Sigmoid colon (tissue), 4 donors: ENCODE data around the gene DEFB132.

ENCODE experiments used
- EP300 ChIP-seq, 4 donors: sonication (generic); formaldehyde crosslinking; IDR thresholded peaks; one replicate each; pipeline ENCODE4 v1.6.1; 2017; ENCODE audit warnings: antibody characterized with exemption in 4 of 4
- POLR2AphosphoS5 ChIP-seq, 4 donors: sonication (generic); formaldehyde crosslinking; IDR thresholded peaks; one replicate each; pipeline ENCODE4 v1.6.1; 2017; ENCODE audit warnings: antibody characterized with exemption in 4 of 4
- TF ChIP-seq, protein P1 (sequence below), 4 experiments: fragments of 450-650 bp in 3 of 4; fragments of 200-600 bp in 1 of 4; IDR thresholded peaks; one replicate each; pipeline ENCODE4 v1.5.1; 2016 to 2019; ENCODE audit warnings: antibody characterized with exemption in 4 of 4, mild to moderate bottlenecking in 3 of 4, moderate library complexity in 2 of 4

DNA sequence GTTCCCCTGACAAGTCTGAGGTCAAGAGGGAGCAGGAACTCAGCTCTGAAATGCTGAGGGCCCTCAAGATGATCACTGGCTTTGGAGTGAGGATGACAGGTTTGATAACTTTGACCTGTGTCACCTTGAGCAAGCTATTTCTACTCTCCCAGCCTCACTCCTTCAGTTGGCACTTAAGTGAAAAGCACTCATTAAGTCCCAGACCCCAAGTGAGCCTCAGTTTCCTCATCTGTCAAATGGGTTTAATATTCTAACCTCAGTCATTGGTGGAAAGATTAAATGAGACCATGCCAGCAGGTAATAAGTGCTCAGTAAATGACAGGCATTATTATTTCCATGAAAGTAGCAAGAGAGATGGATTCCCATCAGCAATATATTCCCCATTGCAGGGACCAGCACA lies 14.0 kb downstream of the DEFB132 start:
- TF ChIP-seq, protein P1, sequence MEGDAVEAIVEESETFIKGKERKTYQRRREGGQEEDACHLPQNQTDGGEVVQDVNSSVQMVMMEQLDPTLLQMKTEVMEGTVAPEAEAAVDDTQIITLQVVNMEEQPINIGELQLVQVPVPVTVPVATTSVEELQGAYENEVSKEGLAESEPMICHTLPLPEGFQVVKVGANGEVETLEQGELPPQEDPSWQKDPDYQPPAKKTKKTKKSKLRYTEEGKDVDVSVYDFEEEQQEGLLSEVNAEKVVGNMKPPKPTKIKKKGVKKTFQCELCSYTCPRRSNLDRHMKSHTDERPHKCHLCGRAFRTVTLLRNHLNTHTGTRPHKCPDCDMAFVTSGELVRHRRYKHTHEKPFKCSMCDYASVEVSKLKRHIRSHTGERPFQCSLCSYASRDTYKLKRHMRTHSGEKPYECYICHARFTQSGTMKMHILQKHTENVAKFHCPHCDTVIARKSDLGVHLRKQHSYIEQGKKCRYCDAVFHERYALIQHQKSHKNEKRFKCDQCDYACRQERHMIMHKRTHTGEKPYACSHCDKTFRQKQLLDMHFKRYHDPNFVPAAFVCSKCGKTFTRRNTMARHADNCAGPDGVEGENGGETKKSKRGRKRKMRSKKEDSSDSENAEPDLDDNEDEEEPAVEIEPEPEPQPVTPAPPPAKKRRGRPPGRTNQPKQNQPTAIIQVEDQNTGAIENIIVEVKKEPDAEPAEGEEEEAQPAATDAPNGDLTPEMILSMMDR (IDR thresholded peaks at IDR 0.05) = no peak
- TF ChIP-seq EP300 (IDR thresholded peaks at IDR 0.05) = no peak
- no peak for TF ChIP-seq POLR2AphosphoS5 (IDR thresholded peaks at IDR 0.05)
